HepG2 (cell line): ENCODE data around the gene ARFGAP3. TPM values are rescaled to one million over a fixed set of nuclear protein-coding genes. Genes with fewer than 3 reads are reported as not detected.

Source experiments
- CREB1 ChIP-seq, 2 experiments: fragments of 450-650 bp in 1 of 2; IDR thresholded peaks; 2 replicates each; pipeline ENCODE4 v1.6.1; 2016 to 2017; ENCODE audit warnings: control low read depth in 1 of 2, mild to moderate bottlenecking in 1 of 2, missing compliant biosample characterization in 1 of 2, missing genetic modification characterization in 1 of 2
- FOXJ3 ChIP-seq: sonication (generic); formaldehyde crosslinking; IDR thresholded peaks from 2 replicates; pipeline ENCODE4 v1.4.0; 2020; ENCODE audit warnings: missing genetic modification reagents, mild to moderate bottlenecking, borderline replicate concordance
- NFAT5 ChIP-seq: sonication (generic); formaldehyde crosslinking; IDR thresholded peaks from 2 replicates; pipeline ENCODE4 v1.4.0; 2020; ENCODE audit warnings: missing genetic modification reagents
- NONO ChIP-seq, 2 experiments: fragments of 450-650 bp in 1 of 2; sonication (generic) in 1 of 2; formaldehyde crosslinking in 1 of 2; IDR thresholded peaks in 1 of 2; conservative IDR thresholded peaks in 1 of 2; 2 replicates each; pipeline versions ENCODE4 v1.6.1 to v1.8.0; 2017 to 2022; ENCODE audit warnings: mild to moderate bottlenecking in 1 of 2, missing genetic modification reagents in 1 of 2, moderate library complexity in 1 of 2
- RBM22 ChIP-seq: fragments of 200-400 bp; formaldehyde crosslinking; optimal IDR thresholded peaks from 2 replicates; pipeline ENCODE3; 2017; ENCODE audit warnings: mild to moderate bottlenecking, low read length, moderate library complexity
- RXRA ChIP-seq: sonication (generic); formaldehyde crosslinking; IDR thresholded peaks from 2 replicates; pipeline ENCODE4 v1.5.1; 2020; ENCODE audit warnings: missing genetic modification reagents
- ZNF335 ChIP-seq: sonication (generic); formaldehyde crosslinking; IDR thresholded peaks from 2 replicates; pipeline ENCODE4 v1.4.0; 2020; ENCODE audit warnings: missing genetic modification reagents
- ZNF816 ChIP-seq: sonication (generic); formaldehyde crosslinking; IDR thresholded peaks from 2 replicates; pipeline ENCODE4 v1.8.0; 2022; ENCODE audit warnings: missing genetic modification reagents, mild to moderate bottlenecking, borderline replicate concordance
- polyA plus RNA-seq, 8 experiments: library from polyadenylated mRNA; depleted of rRNA in 3 of 8; stranded (reverse) in 7 of 8; unstranded in 1 of 8; fragments of >200 nt; fragmentation: Illumina TruSeq in 4 of 8; extraction: Trizol in 4 of 8; gene quantifications; 2 replicates each; pipeline versions ENCODE4 v1.2.1 to v1.2.3, GENCODE V29; 2011 to 2016; ENCODE audit warnings: low read depth in 4 of 8, missing spikeins in 1 of 8, mixed read lengths in 1 of 8; ENCODE audit not compliant: insufficient read depth in 1 of 8
- total RNA-seq, 5 experiments: library from RNA; depleted of rRNA; stranded (reverse); fragments of >200 nt; fragmentation: Illumina TruSeq; extraction: Trizol; gene quantifications; 2 replicates each; pipeline ENCODE4 v1.2.3, GENCODE V29; 2016; ENCODE audit warnings: low read depth in 1 of 5
- TF ChIP-seq, protein P1 (sequence below): sonication (generic); formaldehyde crosslinking; IDR thresholded peaks from 2 replicates; pipeline ENCODE4; 2020; ENCODE audit warnings: missing genetic modification reagents, mild to moderate bottlenecking, borderline replicate concordance
- TF ChIP-seq, protein P2 (sequence below): sonication (generic); formaldehyde crosslinking; IDR thresholded peaks from 2 replicates; pipeline ENCODE4 v1.5.0; 2020; ENCODE audit warnings: missing genetic modification reagents

Gene ARFGAP3
- total and polyA plus RNA-seq, 2 of the 13 experiments (the other 11 are each of a cell fraction or from before 2014, with no cell fraction given): 41.7 to 61.6 TPM

DNA sequence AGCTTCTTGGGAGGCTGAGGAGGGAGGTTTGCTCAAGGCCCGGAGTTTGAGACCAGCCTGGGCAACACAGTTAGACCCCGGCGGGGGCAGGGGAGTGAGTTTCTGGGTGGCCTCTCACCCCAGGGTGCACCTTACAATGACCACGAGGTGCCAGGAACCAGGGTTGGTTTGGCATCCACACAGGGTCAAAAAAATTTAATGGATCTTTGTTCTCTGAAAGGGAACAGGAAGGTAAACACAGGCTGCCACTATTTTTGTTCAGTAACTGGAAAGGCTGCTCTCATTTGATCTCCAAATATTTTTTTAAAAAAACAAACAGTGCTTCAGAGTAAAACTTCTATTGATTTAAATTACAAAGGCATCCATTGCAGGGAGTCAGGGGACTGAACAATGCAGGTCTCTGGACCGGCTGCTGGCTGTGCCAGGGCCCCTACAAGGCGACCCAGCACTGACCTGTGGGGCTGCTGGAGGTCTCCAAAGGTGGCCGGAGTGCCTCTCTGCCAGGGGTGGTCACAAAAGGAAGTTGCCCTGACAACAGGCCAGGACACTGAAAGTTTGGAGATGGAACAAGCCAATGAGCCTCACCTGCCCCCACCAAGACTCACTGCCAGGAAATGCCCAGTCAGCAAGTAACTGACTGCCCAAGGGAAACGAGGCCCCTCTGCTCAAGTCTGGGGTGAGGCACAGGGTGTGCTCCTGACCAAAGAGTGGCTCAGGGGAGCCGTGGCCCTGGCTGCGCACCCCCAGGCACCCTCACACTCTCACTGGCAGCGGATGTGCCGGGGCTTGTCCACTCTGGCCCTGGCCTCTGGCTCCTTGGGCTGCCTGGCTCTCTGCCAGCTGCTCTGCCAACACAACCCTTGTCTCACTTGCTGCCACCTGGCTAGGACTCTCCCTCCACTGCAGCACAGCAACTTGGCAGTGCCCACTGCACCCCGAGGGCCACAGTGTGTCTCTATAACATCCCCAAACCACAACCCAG, 51.8 kb downstream of the ARFGAP3 start (continued):
- TF ChIP-seq, protein P1, sequence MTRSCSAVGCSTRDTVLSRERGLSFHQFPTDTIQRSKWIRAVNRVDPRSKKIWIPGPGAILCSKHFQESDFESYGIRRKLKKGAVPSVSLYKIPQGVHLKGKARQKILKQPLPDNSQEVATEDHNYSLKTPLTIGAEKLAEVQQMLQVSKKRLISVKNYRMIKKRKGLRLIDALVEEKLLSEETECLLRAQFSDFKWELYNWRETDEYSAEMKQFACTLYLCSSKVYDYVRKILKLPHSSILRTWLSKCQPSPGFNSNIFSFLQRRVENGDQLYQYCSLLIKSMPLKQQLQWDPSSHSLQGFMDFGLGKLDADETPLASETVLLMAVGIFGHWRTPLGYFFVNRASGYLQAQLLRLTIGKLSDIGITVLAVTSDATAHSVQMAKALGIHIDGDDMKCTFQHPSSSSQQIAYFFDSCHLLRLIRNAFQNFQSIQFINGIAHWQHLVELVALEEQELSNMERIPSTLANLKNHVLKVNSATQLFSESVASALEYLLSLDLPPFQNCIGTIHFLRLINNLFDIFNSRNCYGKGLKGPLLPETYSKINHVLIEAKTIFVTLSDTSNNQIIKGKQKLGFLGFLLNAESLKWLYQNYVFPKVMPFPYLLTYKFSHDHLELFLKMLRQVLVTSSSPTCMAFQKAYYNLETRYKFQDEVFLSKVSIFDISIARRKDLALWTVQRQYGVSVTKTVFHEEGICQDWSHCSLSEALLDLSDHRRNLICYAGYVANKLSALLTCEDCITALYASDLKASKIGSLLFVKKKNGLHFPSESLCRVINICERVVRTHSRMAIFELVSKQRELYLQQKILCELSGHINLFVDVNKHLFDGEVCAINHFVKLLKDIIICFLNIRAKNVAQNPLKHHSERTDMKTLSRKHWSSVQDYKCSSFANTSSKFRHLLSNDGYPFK (CRISPR knock-in tag): no peak
- no peak for TF ChIP-seq NONO (IDR thresholded peaks at IDR 0.05)
- TF ChIP-seq NONO (CRISPR knock-in tag; conservative IDR thresholded peaks at IDR 0.05): peak; percentile 67; the same call in 1 of the 2 replicates
- TF ChIP-seq NFAT5 (CRISPR knock-in tag): no peak
- TF ChIP-seq, protein P2, sequence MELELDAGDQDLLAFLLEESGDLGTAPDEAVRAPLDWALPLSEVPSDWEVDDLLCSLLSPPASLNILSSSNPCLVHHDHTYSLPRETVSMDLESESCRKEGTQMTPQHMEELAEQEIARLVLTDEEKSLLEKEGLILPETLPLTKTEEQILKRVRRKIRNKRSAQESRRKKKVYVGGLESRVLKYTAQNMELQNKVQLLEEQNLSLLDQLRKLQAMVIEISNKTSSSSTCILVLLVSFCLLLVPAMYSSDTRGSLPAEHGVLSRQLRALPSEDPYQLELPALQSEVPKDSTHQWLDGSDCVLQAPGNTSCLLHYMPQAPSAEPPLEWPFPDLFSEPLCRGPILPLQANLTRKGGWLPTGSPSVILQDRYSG (CRISPR knock-in tag): no peak
- TF ChIP-seq ZNF816 (CRISPR knock-in tag): no peak
- TF ChIP-seq RBM22: no peak
- TF ChIP-seq ZNF335 (CRISPR knock-in tag): no peak
- no peak for TF ChIP-seq CREB1 (IDR thresholded peaks at IDR 0.05)
- peak; percentile 56; the same call in 1 of the 2 replicates for TF ChIP-seq CREB1 (CRISPR knock-in tag; IDR thresholded peaks at IDR 0.05)
- peak; percentile 89 for TF ChIP-seq RXRA
- peak; percentile 81; the same call in 1 of the 2 replicates for TF ChIP-seq FOXJ3 (CRISPR knock-in tag)
